DOHH2 (cell line): ENCODE results near the gene RUFY2.

Experiments
- EZH2phosphoT487 ChIP-seq: fragments of 200-600 bp; sonication (generic); IDR thresholded peaks from 2 replicates; pipeline ENCODE4 v1.6.1; 2017; ENCODE audit warnings: borderline replicate concordance, mild to moderate bottlenecking, antibody characterized with exemption, low read length, moderate library complexity, mixed read lengths
- TF ChIP-seq, protein P1 (sequence below): fragments of 200-600 bp; sonication (generic); IDR thresholded peaks from one replicate; pipeline ENCODE4 v1.5.1; 2014; ENCODE audit warnings: antibody characterized with exemption, mild to moderate bottlenecking, low read depth, low read length; ENCODE audit not compliant: poor library complexity, severe bottlenecking

- TF ChIP-seq, protein P1, sequence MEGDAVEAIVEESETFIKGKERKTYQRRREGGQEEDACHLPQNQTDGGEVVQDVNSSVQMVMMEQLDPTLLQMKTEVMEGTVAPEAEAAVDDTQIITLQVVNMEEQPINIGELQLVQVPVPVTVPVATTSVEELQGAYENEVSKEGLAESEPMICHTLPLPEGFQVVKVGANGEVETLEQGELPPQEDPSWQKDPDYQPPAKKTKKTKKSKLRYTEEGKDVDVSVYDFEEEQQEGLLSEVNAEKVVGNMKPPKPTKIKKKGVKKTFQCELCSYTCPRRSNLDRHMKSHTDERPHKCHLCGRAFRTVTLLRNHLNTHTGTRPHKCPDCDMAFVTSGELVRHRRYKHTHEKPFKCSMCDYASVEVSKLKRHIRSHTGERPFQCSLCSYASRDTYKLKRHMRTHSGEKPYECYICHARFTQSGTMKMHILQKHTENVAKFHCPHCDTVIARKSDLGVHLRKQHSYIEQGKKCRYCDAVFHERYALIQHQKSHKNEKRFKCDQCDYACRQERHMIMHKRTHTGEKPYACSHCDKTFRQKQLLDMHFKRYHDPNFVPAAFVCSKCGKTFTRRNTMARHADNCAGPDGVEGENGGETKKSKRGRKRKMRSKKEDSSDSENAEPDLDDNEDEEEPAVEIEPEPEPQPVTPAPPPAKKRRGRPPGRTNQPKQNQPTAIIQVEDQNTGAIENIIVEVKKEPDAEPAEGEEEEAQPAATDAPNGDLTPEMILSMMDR = no peak
- TF ChIP-seq EZH2phosphoT487 = no peak
Measured at GRCh38 chr10:68442971-68443370, 35.9 kb upstream of the RUFY2 start.
